ENCODE measurements around the gene SEPHS1.
A peak's percentile ranks its signal among the peaks of the same experiment; 100 is the strongest.

DNA sequence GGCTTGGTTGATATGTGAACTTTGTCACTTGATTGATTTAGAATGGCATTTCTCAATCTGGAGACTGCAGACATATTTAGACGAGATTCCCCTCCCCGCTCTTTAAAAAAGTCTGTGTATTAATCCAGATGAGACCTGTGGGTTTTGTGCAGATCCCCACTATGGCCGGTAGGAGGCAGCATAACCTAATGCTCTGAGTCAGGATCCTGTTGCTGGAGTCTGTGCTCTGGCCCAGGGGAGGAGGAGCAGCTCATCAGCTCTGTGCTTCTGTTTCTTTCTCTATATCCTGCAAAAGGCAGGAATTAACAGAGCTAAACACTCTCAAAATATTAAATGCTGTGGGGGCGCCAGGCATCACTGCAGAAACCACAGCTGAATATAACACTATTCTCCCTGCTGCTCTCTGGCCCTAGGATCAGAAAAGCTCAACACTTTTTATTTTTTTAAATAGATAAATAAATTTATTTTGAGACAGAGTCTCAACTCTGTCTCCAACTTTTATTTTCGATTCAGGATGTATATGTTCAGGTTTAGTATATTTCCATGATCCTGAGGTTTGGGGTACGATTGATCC, 23.9 kb upstream of the SEPHS1 start:
- no peak; the same call in 1 of the 2 replicates for TF ChIP-seq MXI1 (IDR thresholded peaks at IDR 0.05; ENCODE audit: low read depth, low read length)
- TF ChIP-seq, protein P1, sequence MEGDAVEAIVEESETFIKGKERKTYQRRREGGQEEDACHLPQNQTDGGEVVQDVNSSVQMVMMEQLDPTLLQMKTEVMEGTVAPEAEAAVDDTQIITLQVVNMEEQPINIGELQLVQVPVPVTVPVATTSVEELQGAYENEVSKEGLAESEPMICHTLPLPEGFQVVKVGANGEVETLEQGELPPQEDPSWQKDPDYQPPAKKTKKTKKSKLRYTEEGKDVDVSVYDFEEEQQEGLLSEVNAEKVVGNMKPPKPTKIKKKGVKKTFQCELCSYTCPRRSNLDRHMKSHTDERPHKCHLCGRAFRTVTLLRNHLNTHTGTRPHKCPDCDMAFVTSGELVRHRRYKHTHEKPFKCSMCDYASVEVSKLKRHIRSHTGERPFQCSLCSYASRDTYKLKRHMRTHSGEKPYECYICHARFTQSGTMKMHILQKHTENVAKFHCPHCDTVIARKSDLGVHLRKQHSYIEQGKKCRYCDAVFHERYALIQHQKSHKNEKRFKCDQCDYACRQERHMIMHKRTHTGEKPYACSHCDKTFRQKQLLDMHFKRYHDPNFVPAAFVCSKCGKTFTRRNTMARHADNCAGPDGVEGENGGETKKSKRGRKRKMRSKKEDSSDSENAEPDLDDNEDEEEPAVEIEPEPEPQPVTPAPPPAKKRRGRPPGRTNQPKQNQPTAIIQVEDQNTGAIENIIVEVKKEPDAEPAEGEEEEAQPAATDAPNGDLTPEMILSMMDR (IDR thresholded peaks at IDR 0.05): peak; percentile 98
- TF ChIP-seq EP300 (IDR thresholded peaks at IDR 0.05; ENCODE audit: borderline replicate concordance in 1 of 2, low read depth in 1 of 2, low read length in 1 of 2): no peak
- TF ChIP-seq RCOR1 (IDR thresholded peaks at IDR 0.05; ENCODE audit: low read length): no peak
- no peak for TF ChIP-seq NFIC (IDR thresholded peaks at IDR 0.05; ENCODE audit: borderline replicate concordance)
- TF ChIP-seq, protein P2, sequence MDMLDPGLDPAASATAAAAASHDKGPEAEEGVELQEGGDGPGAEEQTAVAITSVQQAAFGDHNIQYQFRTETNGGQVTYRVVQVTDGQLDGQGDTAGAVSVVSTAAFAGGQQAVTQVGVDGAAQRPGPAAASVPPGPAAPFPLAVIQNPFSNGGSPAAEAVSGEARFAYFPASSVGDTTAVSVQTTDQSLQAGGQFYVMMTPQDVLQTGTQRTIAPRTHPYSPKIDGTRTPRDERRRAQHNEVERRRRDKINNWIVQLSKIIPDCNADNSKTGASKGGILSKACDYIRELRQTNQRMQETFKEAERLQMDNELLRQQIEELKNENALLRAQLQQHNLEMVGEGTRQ (IDR thresholded peaks at IDR 0.05; ENCODE audit: borderline replicate concordance, low read depth, low read length): no peak

All from SK-N-SH (cell line).